Measurements from ENCODE around the gene CLK2. TPM values are rescaled to one million over a fixed set of nuclear protein-coding genes. Genes with fewer than 3 reads are reported as not detected.

Gene CLK2
- total and polyA plus RNA-seq, 2 of the 13 experiments (the other 11 are each of a cell fraction or from before 2014, with no cell fraction given) = 20.1 to 73.5 TPM

DNA sequence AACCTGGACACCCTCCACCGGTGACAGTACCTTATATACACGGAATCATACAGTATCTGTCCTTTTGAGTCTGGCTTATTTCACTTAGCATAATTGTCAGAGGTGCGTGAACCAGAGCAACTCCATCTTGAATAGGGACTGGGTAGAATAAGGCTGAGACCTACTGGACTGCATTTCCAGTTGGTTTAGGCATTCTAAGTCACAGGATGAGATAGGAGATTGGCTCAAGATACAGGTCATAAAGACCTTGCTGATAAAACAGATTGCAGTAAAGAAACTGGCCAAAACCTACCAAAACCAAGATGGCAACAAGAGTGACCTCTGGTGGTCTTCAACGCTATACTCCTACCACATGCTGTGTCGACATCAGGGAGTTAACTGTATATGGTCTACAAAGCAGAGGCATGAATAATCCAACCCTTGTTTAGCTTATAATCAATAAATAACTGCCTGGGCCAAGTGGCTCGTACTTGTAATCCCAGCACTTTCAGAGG is 34.0 kb upstream of the CLK2 start:
- Histone ChIP-seq H3K27me3 (ENCODE audit: control insufficient read depth in 1 of 2, insufficient read depth in 2 of 2, low read length in 2 of 2) (no peaks in the 10 kb centered on the region; a peak in 1 of 5 replicates), H3K4me2 (ENCODE audit: low read depth, low read length) (peak overlapping the region; percentile 67), H3K27ac (ENCODE audit: extremely low read length, insufficient read depth, low read length) (peak overlapping the region; percentile 83), H3K4me1 (ENCODE audit: insufficient read depth, low read length) (peaks cover 79% of the 10 kb centered on the region), H3K4me3 (replicated peaks in 1 of 3; ENCODE audit: insufficient read depth in 1 of 3, low read depth in 2 of 3, low read length in 3 of 3) (no peak overlapping the region), H3K79me2 (ENCODE audit: insufficient read depth, low read length) (peaks cover 46% of the 10 kb centered on the region), H4K20me1 (ENCODE audit: insufficient read depth, low read length) (peaks cover 7% of the 10 kb centered on the region), H3K9ac (ENCODE audit: insufficient read depth, low read depth, low read length) (peak overlapping the region; percentile 98; the same call in 1 of the 2 replicates), H3K9me3 (ENCODE audit: low read length) (no peaks in the 10 kb centered on the region), H3K36me3 (replicated peaks in 1 of 2; ENCODE audit: control insufficient read depth in 1 of 2, insufficient read depth in 2 of 2, low read length in 2 of 2) (peaks cover 4% of the 10 kb centered on the region in 2 experiments; a peak in 3 of 5 replicates), H2AFZ (ENCODE audit: low read length) (no peak overlapping the region)
- in situ Hi-C loops (cut with HindIII; ENCODE audit: extremely low pct_ligation_motif_present, low pct_unique_long_range_greater_than_20kb) (loop anchor here (10.0 kb wide), 1 partner anchor 52 kb away; the partner anchor contains the start of gene ENTREP3), intact Hi-C loops (cut with micrococcal nuclease; ENCODE audit: unreplicated experiment) (loop anchor here (1.0 to 10.0 kb wide), 2 partner anchors 57 to 102 kb away; partner anchors contain the start of genes MTX1 and THBS3)
- DNase-seq (ENCODE audit: low spot score) (peak; percentile 85), FAIRE-seq (peak; percentile 70), ATAC-seq (peak; percentile 19)
- CTCF ChIA-PET (ENCODE audit: low intra/inter-chr PET ratio, low total read pairs) = interaction anchor here (1.1 to 3.7 kb wide), 3 partner anchors 30 to 57 kb away, joined by 3 to 36 read pairs (median 35); partner anchors contain the start of genes ENTREP3 and HCN3
- no TSS peak for BruUV-seq (replicated peaks)
- WGBS (ENCODE audit: low lambda C conversion rate) = 59% methylated on average over 5 of the region's 6 CpGs
- POLR2A ChIA-PET = interaction anchor here (1.2 to 5.5 kb wide), 11 partner anchors 10 to 256 kb away, joined by 3 to 51 read pairs (median 7); partner anchors contain the start of genes ASH1L, CLK2 and ENTREP3
- TF ChIP-seq TARDBP (CRISPR knock-in tag; IDR thresholded peaks at IDR 0.05) = peak; percentile 35; the same call in 1 of the 2 replicates
- peak; percentile 46; the same call in 1 of the 2 replicates for TF ChIP-seq ZNF24 (IDR thresholded peaks at IDR 0.05)
- peak; percentile 27; the same call in 1 of the 2 replicates for TF ChIP-seq ELF3 (CRISPR knock-in tag; IDR thresholded peaks at IDR 0.05)
- peak in 1 of 2 experiments; percentile 38; a peak in 1 of 4 replicates for TF ChIP-seq POLR2A (IDR thresholded peaks at IDR 0.05; ENCODE audit: insufficient read depth in 1 of 2, low read depth in 2 of 2, low read length in 2 of 2)
- TF ChIP-seq, protein P1, sequence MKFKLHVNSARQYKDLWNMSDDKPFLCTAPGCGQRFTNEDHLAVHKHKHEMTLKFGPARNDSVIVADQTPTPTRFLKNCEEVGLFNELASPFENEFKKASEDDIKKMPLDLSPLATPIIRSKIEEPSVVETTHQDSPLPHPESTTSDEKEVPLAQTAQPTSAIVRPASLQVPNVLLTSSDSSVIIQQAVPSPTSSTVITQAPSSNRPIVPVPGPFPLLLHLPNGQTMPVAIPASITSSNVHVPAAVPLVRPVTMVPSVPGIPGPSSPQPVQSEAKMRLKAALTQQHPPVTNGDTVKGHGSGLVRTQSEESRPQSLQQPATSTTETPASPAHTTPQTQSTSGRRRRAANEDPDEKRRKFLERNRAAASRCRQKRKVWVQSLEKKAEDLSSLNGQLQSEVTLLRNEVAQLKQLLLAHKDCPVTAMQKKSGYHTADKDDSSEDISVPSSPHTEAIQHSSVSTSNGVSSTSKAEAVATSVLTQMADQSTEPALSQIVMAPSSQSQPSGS (CRISPR knock-in tag; IDR thresholded peaks at IDR 0.05) = 0 out of 2 replicates have a peak, but pooled peaks have one; percentile 27
- TF ChIP-seq ZKSCAN1 (IDR thresholded peaks at IDR 0.05; ENCODE audit: low read length) = 0 out of 2 replicates have a peak, but pooled peaks have one; percentile 9
- peak; percentile 31; the same call in 1 of the 2 replicates for TF ChIP-seq GATAD1 (CRISPR knock-in tag; IDR thresholded peaks at IDR 0.05)
- TF ChIP-seq STAT5B (CRISPR knock-in tag; IDR thresholded peaks at IDR 0.05) = no peak
- TF ChIP-seq, protein P2, sequence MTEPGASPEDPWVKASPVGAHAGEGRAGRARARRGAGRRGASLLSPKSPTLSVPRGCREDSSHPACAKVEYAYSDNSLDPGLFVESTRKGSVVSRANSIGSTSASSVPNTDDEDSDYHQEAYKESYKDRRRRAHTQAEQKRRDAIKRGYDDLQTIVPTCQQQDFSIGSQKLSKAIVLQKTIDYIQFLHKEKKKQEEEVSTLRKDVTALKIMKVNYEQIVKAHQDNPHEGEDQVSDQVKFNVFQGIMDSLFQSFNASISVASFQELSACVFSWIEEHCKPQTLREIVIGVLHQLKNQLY (CRISPR knock-in tag; IDR thresholded peaks at IDR 0.05) = 0 out of 2 replicates have a peak, but pooled peaks have one; percentile 29
- no peak for TF ChIP-seq NRL (CRISPR knock-in tag; IDR thresholded peaks at IDR 0.05; ENCODE audit: borderline replicate concordance)
- TF ChIP-seq CTCF (CRISPR knock-in tag; IDR thresholded peaks at IDR 0.05) = peak; percentile 86
- TF ChIP-seq CEBPB (IDR thresholded peaks at IDR 0.05; ENCODE audit: borderline replicate concordance, low read depth, low read length) = peak; percentile 60; the same call in 1 of the 2 replicates
- TF ChIP-seq HNF4G (IDR thresholded peaks at IDR 0.05; ENCODE audit: borderline replicate concordance, low read depth, low read length) = no peak
- TF ChIP-seq HNF4G (CRISPR knock-in tag; IDR thresholded peaks at IDR 0.05; ENCODE audit: borderline replicate concordance, low read depth) = no peak
- TF ChIP-seq THAP11 (CRISPR knock-in tag; IDR thresholded peaks at IDR 0.05) = peak; percentile 79
- TF ChIP-seq ATF1 (CRISPR knock-in tag; IDR thresholded peaks at IDR 0.05) = no peak
- TF ChIP-seq NONO (IDR thresholded peaks at IDR 0.05) = no peak
- TF ChIP-seq NONO (CRISPR knock-in tag; conservative IDR thresholded peaks at IDR 0.05) = 0 out of 2 replicates have a peak, but pooled peaks have one; percentile 27
- peak; percentile 55; the same call in 1 of the 2 replicates for TF ChIP-seq REPIN1 (CRISPR knock-in tag; IDR thresholded peaks at IDR 0.05; ENCODE audit: borderline replicate concordance, low read depth)
- TF ChIP-seq ZNF580 (CRISPR knock-in tag; IDR thresholded peaks at IDR 0.05; ENCODE audit: borderline replicate concordance, low read depth) = 0 out of 2 replicates have a peak, but pooled peaks have one; percentile 33
- 0 out of 2 replicates have a peak, but pooled peaks have one; percentile 9 for TF ChIP-seq SP5 (CRISPR knock-in tag; IDR thresholded peaks at IDR 0.05; ENCODE audit: borderline replicate concordance, low read depth)
- TF ChIP-seq ZNF124 (CRISPR knock-in tag; IDR thresholded peaks at IDR 0.05) = peak; percentile 48; the same call in 1 of the 2 replicates

All from HepG2 (cell line).